Activated T-cell treated with anti-CD3 and anti-CD28 coated beads, Interleukin-2, amount 50 U/mL, for 1 hour (primary cell): ENCODE measurements around the gene TMEM212.
"Not testable (repeated sequence)": the region's sequence is repeated elsewhere in the genome, so short reads cannot be mapped to it uniquely, and the experiment has no call there.

Experiments
- DNase-seq: peaks from one replicate; pipeline ENCODE4 v3.0.0-alpha.2; 2020

Gene TMEM212

GRCh38 chr3:171836855-171837254 is 6.3 kb upstream of the TMEM212 start:
- DNase-seq, result no peak

GRCh38 chr3:171837698-171838097 is 5.5 kb upstream of the TMEM212 start:
- no peak for DNase-seq

DNA sequence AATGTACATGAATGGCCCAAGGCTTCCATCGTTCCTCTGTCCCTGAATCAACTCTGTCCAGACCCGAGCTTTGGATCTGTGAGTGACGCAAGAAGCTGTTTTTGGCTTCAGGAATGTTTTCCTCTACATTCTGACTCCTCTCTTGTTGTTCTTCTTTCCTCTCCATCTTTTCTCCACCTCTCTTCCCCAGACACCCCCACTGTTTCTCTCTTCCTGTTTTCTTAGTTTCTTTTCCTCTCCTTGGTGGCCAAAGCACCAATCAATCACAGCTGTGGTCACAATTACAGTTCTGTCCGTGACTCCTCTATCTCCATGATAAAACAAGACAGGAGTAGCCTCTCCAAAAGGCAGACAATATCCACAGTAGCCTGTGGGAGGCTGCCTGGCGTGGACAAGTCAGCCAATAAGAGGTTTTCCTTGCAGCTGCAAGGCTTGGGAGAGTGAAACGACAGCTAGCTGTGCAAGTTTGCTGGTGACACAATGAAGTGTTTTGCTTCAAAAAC is 4.9 kb upstream of the TMEM212 start:
- no peak for DNase-seq

DNA sequence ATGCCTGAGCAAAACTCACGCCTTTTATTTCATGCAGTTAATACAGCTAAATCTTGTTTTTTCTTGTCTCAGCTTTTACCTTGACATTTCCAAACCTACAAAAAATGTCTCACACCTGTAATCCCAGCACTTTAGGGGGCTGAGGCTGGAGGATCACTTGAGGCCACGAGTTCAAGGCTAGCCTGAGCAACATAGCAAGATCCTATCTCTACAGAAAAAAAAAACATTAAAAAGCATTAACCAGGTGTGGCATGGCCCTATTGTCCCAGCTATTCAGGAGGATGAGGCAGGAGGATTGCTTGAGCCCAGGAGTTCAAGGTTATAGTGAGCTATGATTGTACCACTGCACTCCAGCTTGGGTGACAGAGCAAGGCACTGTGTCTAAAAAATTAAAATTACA is 3.9 kb upstream of the TMEM212 start:
- no peak for DNase-seq

DNA sequence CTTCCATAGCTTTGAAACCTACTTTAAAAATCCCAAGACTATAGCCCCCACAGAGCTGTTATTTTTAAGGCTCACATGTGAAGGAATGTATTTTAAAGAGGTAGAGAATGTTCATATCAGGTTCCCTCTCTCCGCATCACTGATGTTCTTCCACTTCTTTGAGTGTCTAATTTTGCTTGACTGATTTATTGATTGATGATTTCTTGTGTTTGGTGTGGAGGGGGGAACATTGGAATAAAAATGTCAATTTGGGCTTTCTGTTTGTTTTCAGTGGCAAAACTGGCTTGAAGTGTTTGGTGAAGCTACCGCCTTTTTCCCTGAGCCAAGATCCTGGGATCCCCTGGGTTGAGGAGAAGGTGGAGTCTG is 2.7 kb upstream of the TMEM212 start:
- no peak for DNase-seq

GRCh38 chr3:171840811-171841619 is 2.1 kb upstream of the TMEM212 start:
- no peak for DNase-seq

- DNase-seq, result no peak
Observed at GRCh38 chr3:171841620-171842000, 1.5 kb upstream of the TMEM212 start.

DNA sequence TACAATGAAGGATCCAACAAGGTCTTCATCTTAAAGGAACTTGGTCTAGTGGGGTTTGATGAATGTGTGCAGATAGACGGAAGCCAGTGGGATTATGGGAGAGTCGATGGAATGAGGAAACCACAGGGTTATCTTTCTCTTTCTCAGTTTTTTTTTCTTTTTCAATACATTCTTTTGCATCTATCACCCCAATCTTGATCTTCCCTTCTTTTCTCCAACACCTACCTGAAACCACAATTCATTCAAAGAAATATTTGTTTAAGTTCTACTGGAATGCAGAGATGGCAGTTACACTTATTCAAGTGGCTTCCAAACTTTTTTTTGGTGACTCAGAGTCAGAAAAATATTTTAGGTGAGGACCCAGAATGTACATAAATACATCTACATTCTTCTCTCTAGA is 1.7 kb downstream of the TMEM212 start:
- DNase-seq, result no peak

DNA sequence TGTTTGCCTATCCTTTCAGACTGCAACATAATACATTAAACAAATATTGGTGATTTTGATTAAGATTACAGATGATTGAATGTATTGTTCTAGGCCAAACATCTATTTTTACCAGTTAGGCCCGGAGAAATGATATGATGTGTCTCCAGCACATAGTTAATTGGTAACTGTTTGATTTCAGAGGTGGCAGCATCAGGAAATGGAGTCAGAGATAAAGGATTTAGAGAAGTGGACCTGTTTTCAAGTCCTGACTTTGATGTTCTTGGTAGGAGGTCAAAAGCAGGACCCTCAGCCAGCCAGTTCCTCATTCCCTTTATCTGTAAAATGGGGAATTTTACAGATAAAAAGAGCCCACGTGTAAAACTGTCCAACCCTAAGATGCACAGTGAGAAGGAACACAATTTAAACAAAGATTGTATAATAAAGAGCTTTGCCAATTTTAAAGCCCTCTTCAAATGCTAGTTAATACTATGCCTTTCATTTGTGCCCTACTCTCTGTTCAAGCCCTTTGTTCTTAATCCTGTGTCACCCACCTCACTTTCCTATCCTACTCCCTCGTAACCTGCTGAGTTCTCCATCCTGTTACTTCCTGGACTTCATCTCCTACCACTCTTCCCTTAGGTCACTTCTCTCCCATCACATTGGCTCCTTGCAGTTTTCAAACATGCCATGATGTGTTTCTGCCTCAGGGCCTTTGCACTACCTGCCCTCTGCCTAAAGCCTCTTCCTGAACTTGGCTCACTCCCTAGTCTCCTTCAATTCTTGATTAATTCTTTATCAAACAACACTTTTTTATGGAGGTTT is 2.5 kb downstream of the TMEM212 start:
- no peak for DNase-seq

DNA sequence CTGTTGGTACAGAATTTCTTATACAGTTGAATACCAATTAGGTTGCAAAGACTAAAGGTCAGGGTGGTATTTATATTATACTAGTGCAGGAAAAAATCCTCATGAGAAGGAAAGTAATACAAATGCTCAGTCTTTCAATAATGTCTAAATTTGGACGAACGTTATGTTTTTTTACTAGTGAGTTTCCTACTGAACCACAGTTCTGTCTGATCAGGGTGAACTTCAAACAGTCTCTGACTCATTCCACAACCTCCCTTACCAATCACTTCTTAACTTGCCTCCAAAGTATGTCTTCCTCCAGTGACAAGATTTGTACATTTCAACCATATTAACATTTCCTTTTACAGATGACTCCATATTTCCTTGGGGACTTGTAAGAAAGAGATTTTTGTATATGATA is 3.4 kb downstream of the TMEM212 start:
- DNase-seq, result no peak

DNA sequence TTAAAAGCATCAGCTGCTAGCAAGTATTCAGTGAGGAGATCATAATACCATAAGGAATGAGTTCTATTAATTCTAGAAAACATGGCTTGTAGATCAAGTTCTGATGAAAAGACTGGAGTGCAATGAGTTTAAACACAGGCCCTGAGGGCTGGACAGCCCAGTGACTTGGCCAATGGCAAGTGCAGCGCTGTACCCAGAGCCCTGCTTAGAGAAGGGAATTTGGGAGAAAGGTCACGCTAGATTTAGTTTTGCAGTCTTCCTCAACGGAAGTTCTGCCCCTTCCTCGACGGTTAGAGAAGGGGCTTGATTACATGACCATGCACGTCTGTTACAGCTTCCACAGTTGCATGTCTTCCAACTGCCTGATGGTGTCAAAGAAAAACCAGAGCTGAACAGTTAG is 4.0 kb downstream of the TMEM212 start:
- no peak for DNase-seq

DNA sequence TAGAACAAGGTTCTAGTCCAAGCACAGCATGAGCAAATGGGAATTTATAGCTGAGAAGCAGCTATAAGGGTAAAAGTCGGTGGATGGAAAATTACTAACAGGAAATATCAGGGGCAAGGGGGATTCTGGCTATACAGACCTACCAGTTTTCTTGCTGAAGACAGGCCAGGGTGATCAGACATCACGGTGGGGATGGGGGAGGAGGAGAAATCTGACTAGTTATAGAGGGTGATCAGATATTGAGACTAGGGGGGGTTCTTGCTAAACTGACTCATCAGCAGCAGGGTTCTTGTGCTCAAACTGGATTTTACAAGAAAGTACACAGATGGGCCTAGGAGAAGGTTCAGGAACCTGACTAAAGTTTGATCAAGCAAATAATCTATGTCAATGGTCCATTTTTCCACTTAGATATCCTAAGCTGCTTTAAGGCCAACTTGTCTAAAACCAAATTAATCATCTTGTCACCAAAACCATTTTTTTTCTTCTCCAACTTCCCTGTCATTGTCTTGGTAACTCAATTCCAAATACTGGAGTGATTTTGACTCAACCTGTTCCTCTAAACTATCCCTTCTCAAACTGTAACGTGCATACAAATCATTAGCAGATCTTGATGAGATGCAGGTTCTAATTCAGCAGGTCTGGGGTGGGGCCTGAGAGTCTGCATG is 4.6 kb downstream of the TMEM212 start:
- no peak for DNase-seq

DNA sequence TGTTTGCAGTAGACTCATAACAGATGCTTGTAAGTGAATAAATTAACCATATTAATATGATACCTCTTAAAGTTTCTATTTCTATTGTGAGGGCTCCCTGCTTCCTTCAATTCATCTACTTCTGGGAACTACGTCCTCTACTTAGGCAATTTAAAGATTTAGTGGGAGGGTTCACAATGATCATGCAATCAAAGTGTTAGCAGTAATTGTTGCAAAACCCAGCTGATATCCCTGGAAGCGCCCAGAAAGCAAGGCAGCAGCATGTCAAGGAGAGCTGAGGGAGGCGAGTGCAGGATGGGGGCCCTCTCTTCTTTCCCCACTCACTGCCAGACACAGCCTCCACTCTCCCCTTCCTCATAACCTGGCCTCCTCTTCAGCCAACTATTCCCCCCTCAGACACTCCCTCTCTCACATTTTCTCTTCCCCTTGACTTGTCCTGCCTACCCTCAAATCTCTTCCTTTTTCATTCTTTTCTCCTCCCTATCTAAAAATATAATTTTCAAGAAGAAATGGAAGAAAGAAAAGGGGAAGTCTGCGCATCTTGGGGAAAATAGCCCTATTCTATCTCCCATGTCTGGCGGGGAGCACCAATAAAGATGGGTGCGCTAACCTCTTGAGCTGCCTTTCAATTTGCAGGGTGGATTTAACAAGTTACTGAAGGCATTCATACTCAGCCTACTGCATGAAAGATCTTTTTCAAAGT is 6.6 kb downstream of the TMEM212 start:
- DNase-seq, result no peak

- DNase-seq, result no peak
Observed at GRCh38 chr3:171850320-171850959, 7.3 kb downstream of the TMEM212 start.

DNA sequence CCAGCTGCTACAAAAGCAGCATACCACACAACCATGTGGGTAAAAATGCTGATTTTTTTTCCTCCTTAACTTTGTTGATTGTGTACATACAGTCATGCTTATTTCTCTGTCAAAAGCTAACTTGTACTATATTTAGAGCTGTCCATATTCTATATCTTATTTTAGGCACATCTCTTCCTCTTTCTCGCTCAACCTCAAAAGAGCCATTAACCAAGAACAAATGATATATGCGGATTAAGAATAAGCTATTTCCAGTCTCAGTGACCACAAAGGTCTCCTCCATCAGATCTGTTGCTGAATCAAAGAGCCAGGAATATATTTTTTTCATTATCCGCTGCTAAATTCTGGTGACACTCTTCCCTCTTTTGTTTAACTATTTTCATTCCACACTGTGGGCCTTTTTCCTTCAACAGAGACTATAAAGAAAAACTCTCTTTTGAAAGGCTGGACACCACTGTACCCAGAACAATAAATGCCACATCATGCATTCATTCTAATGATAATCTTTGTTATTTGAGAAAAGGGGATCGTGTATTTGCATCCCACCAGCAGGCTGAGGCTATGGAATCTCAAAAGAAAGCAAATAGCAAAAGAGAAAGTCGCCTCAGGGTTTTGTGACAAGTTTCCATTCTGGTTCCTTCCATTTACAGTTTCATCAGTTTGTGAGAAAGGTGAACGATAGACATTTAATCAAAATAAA is 8.0 kb downstream of the TMEM212 start:
- no peak for DNase-seq

GRCh38 chr3:171851660-171852058 is 8.5 kb downstream of the TMEM212 start:
- no peak for DNase-seq

DNA sequence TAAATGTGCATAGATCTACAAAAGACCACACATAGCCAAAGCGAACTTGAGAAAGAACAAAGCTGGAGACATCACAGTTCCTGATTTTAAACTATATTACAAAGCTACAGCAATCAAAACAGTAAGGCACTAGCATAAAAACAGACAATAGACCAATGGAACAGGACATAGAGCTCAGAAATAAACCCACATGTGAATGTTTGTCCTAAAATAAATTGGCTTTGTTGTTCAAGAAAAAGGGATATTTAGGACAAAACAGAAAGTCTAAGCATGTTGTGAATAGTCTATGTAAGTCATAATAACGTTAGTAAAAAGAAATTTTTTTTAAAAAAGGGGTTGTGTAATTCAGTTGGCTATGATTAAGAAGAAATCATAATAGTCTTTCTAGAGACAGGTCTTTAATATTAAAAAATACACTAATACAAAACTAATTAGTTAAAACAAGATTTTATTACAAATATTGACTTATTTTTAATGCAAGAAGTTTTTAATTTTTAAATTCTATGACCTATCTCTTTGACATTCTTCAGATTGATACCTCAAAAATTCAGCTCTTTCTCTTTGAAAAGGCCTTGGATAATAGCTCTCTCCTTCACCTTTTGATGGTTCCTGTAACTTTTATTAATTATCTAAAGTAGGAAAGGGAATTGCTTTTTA is 11.6 kb downstream of the TMEM212 start:
- no peak for DNase-seq

- not testable (repeated sequence) for DNase-seq
Observed at GRCh38 chr3:171858770-171859169, 15.6 kb downstream of the TMEM212 start.

GRCh38 chr3:171860830-171861535 is 17.8 kb downstream of the TMEM212 start:
- no peak for DNase-seq

GRCh38 chr3:171862392-171862791 is 19.2 kb downstream of the TMEM212 start:
- DNase-seq, result no peak
